T-helper 2 cell (primary cell): ENCODE results near the gene SGPL1.
"Not testable (repeated sequence)": the region's sequence is repeated elsewhere in the genome, so short reads cannot be mapped to it uniquely, and the experiment has no call there.

Experiments used
- DNase-seq, 5 experiments: peaks; one replicate each; pipeline versions ENCODE4 v3.0.0 to v3.0.0-alpha.2; 2012 to 2022

Gene SGPL1

GRCh38 chr10:70906953-70907636 lies 91.3 kb downstream of the SGPL1 start:
- DNase-seq = no peak

- no peak for DNase-seq
Observed at GRCh38 chr10:70907637-70908405, 92.1 kb downstream of the SGPL1 start.

GRCh38 chr10:70908406-70909296 lies 92.9 kb downstream of the SGPL1 start:
- DNase-seq = no peak

- DNase-seq = no peak
Observed at GRCh38 chr10:70909326-70909935, 93.7 kb downstream of the SGPL1 start.

- DNase-seq = no peak
Observed at GRCh38 chr10:70910486-70911341, 95.0 kb downstream of the SGPL1 start.

- DNase-seq = no peak
Observed at GRCh38 chr10:70911386-70911785, 95.6 kb downstream of the SGPL1 start.

GRCh38 chr10:70912556-70912955 lies 96.8 kb downstream of the SGPL1 start:
- no peak for DNase-seq

- no peak for DNase-seq
Observed at GRCh38 chr10:70913191-70913892, 97.6 kb downstream of the SGPL1 start.

GRCh38 chr10:70913893-70914240 lies 98.1 kb downstream of the SGPL1 start:
- DNase-seq = no peak

GRCh38 chr10:70914316-70914864 lies 98.6 kb downstream of the SGPL1 start:
- no peak for DNase-seq

GRCh38 chr10:70915206-70915605 lies 99.5 kb downstream of the SGPL1 start:
- no peak for DNase-seq

GRCh38 chr10:70915806-70916205 lies 100.1 kb downstream of the SGPL1 start:
- DNase-seq = no peak

- DNase-seq = no peak
Observed at GRCh38 chr10:70916241-70916640, 100.5 kb downstream of the SGPL1 start.

- no peak for DNase-seq
Observed at GRCh38 chr10:70917226-70917625, 101.5 kb downstream of the SGPL1 start.

GRCh38 chr10:70917635-70918034 lies 101.9 kb downstream of the SGPL1 start:
- DNase-seq = no peak

GRCh38 chr10:70918851-70919530 lies 103.2 kb downstream of the SGPL1 start:
- DNase-seq = no peak

- not testable (repeated sequence) for DNase-seq
Observed at GRCh38 chr10:70919906-70920305, 104.2 kb downstream of the SGPL1 start.

GRCh38 chr10:70920519-70920918 lies 104.8 kb downstream of the SGPL1 start:
- DNase-seq = no peak

- no peak for DNase-seq
Observed at GRCh38 chr10:70921285-70921684, 105.5 kb downstream of the SGPL1 start.

GRCh38 chr10:70923696-70924095 lies 107.9 kb downstream of the SGPL1 start:
- DNase-seq = no peak
